ENCODE data around the gene MEDAG.

Gene MEDAG

GRCh38 chr13:30905932-30906383 lies at the start of gene MEDAG:
TSS of gene MEDAG (plus strand) at chr13:30906271. CDS start at chr13:30906516, 245 bp downstream.
- FAIRE-seq: no peak

DNA sequence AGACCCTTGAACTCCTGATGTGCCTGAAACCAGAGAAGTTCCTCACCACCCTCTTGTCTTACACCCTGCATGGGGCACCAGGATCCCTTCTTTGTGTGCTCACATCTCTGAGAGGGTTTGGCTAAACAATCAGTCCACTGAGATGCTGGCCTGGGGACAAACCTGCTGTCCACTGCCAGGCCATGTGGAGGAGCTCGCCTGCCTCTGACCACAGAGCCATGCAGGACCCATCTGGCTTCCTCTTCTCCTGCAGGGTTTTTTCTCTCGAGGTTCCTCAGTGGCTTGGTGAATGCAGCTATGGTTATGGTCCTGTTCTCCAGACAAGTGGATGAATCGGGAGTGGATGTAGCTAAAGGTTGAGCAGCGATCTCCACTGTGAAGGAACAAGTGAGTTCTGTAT lies 49.1 kb upstream of the MEDAG start:
- FAIRE-seq: no peak

GRCh38 chr13:30857636-30858035 lies 48.4 kb upstream of the MEDAG start:
- no peak for FAIRE-seq

DNA sequence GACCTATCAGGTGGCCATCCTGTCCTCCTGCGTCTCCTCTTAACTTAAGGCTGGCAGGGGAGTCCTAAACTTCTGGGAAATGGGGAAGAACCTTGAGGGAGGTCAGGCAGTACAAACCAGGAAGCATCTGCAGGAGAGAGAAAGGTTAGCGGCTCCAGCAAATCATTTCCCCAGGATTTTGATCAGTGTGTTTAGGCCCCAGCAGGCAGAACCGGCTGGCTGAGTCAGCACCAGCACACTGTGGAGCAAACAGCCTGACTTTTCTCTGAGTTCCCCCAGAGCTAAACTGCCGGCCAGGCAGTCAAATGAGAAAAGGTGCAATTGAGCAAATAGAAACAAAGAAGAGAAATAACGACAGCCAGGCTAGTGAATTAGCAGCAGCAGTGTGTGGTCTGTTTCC lies 46.7 kb upstream of the MEDAG start:
- FAIRE-seq: no peak

DNA sequence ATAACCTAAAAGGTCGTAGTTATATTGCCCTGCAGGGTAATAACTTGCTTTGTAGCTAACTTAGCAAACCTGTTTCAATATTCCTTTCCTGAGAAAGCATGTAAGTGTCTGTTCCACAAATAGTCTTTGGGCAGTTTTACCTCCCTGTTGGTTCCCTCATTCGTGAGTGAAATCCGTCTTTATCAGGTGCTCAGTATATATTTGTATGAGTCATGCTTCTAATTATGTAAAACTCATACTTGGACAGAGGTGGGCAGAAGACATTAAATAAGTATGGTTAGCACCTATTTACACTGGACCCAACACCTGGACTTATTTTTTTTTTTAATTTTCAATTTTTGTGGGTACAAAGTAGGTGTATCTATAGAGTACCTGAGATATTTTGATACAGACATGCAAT lies 44.9 kb upstream of the MEDAG start:
- no peak for FAIRE-seq

GRCh38 chr13:30861836-30862467 lies 44.1 kb upstream of the MEDAG start:
- no peak for FAIRE-seq

- FAIRE-seq: no peak
Measured at GRCh38 chr13:30862707-30863106, 43.4 kb upstream of the MEDAG start.

- FAIRE-seq: no peak
Measured at GRCh38 chr13:30863231-30863630, 42.8 kb upstream of the MEDAG start.

- no peak for FAIRE-seq
Measured at GRCh38 chr13:30863796-30864195, 42.3 kb upstream of the MEDAG start.

DNA sequence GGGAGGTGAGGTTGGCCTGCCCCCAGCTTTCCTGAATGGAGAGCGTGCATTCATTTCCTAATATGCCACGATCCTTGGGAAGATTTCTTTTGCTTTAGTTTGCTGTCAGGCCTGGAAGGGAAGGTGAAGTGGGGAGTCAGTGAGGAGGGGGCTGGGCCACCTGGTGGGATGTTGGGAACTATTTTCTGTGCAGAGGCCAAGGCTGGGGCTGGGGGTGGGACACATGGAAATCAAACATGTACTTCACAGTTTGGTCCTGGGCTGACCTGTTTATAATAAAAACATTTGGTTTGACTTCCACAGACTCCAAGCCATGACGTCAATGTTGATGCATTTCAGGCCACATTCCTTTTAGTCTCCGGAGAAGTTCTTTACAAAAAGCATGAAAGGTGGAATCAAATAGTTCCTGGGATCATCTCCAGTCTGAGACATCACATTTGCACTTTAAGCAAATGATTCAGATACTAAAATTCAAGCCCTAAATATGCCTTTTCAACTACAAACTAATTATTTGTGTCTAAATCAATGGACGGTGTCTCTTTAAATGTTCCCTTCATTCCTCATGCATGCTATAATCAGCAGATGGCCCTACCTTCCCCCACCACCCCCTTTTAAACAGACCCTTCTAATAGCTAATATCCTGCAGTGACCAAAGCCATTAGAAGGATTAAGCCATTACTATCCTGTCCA lies 41.5 kb upstream of the MEDAG start:
- no peak for FAIRE-seq

DNA sequence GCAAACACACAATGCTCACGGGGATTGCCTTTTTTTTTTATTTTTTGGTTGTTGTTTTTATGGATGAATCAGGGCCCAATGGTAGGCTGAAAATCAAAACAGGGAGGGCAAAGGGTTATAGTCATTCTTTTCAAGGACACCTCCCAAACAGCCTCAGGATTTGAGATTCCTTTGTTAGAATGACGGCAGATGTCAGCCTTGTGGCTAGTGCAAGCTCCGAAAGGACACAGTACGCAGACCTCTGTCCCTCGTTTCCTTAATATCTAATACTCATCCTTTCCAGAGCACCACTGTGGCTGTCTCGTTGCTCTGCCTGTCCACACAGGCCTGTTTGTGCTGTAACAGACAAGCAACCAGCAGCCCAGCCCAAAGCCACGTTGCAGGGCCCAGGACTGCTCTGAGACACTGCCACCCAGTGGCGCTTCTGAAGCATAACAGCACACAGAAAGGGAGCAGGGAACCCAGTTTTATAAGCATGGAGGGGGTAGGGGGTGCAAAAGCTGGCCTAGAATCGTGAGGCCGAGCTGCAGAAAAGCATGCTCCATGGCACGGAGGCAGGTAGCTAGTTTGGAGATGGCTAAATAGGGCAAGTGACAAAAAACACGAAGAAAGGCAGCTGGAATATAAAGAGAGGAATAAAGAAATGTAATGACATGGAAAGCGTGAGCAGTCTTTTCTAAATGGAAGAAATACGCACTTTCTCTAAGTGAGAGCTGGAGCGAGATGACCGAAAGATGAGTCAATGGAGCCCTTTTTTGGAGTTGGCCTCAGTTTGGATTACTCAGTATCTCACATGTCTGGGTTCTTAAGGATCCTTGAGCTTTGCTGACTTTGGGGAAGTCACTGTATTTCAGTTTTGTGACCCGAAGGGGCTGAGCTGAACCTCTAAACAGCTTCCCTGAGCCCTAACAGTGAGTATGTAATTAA lies 40.7 kb upstream of the MEDAG start:
- peak; percentile 19 for FAIRE-seq

DNA sequence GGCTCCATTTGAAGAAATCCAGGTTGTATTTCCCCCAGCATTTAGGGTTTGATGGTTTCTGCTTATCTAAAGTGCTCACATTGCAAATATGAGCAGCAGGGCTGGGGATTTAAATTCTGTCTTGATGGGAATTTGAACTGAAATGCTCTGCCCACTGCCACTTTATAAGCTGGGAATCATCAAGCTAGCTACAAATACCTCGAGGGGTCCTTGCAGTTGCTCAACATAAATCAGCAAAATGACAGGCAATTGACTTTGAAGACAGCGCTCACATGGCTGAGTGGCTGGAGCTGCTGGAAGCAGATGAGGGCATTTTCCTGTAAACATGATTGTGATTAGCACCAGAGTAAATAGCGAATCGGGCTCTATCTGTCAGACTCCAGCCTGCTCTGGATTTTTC lies 39.4 kb upstream of the MEDAG start:
- FAIRE-seq: no peak

DNA sequence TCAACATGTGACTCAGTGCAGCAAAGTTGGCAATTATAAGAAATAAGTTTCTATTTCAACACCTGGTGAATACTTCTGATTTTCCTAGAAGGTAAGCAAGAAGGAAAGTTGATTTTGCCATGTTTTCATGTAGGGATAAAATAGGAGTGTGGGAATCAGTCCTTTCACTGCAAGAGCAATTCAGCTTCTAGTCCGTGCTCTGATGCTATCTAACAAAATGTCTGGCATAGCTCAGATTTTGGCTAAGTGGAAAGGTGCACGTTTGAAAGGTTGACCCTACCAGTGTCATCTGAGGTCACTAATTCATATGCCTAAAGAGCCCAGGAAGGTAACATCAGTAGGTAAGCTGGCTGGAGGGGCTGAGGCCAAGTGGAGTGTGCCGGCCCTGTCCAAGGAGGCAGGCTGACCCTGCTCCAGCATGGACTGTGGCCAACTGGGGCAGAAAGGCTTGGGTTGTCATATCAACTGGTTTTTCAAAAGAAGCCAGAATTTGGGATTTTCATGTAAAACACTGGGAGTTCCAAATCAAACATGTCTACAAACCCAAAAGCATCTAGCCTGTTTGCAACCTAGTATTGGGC lies 38.9 kb upstream of the MEDAG start:
- no peak for FAIRE-seq

GRCh38 chr13:30868799-30869470 lies 37.1 kb upstream of the MEDAG start:
- FAIRE-seq: no peak

DNA sequence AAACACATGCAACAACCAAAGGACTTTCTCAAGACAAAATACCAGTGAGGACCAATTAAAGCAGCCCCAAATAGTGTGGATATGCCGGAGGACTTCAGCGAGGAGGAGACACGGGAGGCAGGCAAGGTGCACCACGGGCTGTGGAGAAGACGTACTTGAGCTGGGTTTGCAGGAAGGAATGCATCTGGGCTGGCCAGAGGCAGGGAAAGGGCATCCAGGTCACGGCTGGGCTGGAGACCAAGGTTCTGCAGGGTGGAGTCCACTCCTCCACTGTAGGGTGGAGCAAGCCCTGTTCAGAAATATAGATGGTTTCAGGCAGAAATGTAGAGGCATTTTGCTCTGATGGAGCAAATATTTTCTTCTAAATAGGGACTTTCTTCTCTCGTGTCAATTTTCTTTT lies 36.6 kb upstream of the MEDAG start:
- no peak for FAIRE-seq

GRCh38 chr13:30870049-30870884 lies 35.8 kb upstream of the MEDAG start:
- FAIRE-seq: no peak

- FAIRE-seq: no peak
Measured at GRCh38 chr13:30870916-30871587, 35.0 kb upstream of the MEDAG start.

DNA sequence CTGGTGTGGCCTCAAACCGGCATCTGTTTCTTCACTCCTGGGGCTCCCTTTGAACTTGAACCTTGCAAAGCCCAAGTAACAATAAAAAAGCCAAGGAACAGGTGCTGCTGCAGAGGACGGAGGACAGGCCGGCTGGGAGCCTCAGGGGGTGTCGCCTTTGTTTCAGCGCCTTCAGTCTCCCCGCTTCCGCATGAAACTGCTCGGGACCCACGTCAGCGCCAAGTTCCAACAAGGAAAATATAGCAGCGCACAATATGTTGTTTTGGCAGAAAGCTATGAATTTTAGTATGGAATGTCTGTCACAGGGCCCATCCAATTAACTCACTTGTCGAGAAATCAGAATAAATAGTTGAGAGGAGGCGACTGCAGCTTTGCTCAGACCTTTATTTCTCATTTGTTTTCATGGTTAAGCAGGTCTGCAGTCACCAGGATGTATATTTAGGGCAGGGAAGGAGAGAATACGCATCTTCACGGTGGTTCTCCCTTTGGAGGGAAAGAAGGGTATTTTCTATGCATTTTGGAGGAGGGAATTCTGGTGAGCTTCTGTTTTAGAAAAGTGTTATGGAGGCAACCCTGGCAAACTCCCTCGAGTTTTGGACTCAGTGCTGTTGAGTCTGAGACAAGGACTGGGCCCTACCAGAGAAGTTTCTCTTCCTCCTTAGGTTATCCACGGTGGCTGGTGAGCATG lies 34.3 kb upstream of the MEDAG start:
- no peak for FAIRE-seq

- no peak for FAIRE-seq
Measured at GRCh38 chr13:30872276-30872594, 33.8 kb upstream of the MEDAG start.

GRCh38 chr13:30872685-30873461 lies 33.2 kb upstream of the MEDAG start:
- FAIRE-seq: no peak

All from G401.6 (cell line).